Gastroesophageal sphincter (tissue), 3 donors: Measurements from ENCODE around the gene DKK3.

ENCODE experiments used
- EP300 ChIP-seq: sonication (generic); formaldehyde crosslinking; IDR thresholded peaks from one replicate; pipeline ENCODE4 v1.6.1; 2017; ENCODE audit warnings: antibody characterized with exemption, mild to moderate bottlenecking
- POLR2A ChIP-seq, 2 donors: fragments of 450-650 bp; IDR thresholded peaks; one replicate each; pipeline ENCODE4 v1.6.1; 2017; ENCODE audit warnings: antibody characterized with exemption in 2 of 2, mild to moderate bottlenecking in 2 of 2, moderate library complexity in 1 of 2
- POLR2AphosphoS5 ChIP-seq: sonication (generic); formaldehyde crosslinking; IDR thresholded peaks from one replicate; pipeline ENCODE4 v1.6.1; 2017; ENCODE audit warnings: antibody characterized with exemption
- TF ChIP-seq, protein P1 (sequence below), 4 experiments: fragments of 200-600 bp in 2 of 4; fragments of 450-650 bp in 2 of 4; sonication (generic) in 1 of 4; IDR thresholded peaks; one replicate each; pipeline ENCODE4 v1.5.1; 2017 to 2019; ENCODE audit warnings: antibody characterized with exemption in 4 of 4, mild to moderate bottlenecking in 2 of 4, moderate library complexity in 2 of 4

DNA sequence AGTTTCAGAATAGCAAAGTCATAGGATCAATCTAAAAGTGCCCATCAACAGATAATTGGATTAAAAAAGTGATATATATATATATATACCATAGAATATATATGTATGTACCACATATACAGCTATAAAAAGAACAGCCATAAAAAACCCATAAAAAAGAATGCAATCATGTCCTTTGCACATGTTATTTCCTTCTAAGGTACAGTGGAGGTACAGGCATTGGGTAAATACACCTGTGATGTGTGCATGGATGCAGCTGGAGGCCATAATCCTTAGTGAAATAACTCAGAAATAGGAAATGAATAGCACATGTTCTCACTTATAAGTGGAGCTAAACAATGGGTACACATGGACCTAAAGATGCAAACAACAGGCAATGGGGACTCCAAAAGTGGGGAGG, 7.1 kb upstream of the DKK3 start:
- TF ChIP-seq, protein P1, sequence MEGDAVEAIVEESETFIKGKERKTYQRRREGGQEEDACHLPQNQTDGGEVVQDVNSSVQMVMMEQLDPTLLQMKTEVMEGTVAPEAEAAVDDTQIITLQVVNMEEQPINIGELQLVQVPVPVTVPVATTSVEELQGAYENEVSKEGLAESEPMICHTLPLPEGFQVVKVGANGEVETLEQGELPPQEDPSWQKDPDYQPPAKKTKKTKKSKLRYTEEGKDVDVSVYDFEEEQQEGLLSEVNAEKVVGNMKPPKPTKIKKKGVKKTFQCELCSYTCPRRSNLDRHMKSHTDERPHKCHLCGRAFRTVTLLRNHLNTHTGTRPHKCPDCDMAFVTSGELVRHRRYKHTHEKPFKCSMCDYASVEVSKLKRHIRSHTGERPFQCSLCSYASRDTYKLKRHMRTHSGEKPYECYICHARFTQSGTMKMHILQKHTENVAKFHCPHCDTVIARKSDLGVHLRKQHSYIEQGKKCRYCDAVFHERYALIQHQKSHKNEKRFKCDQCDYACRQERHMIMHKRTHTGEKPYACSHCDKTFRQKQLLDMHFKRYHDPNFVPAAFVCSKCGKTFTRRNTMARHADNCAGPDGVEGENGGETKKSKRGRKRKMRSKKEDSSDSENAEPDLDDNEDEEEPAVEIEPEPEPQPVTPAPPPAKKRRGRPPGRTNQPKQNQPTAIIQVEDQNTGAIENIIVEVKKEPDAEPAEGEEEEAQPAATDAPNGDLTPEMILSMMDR (IDR thresholded peaks at IDR 0.05) = no peak
- TF ChIP-seq EP300 (no peak), POLR2A (IDR thresholded peaks at IDR 0.05) (no peak), POLR2AphosphoS5 (no peak)
